Transverse colon (tissue), 4 donors: ENCODE measurements around the gene BASP1. TPM values are rescaled to one million over a fixed set of nuclear protein-coding genes. Genes with fewer than 3 reads are reported as not detected.

Experiments
- DNase-seq: peaks from one replicate; pipeline ENCODE4 v3.0.0-alpha.2; 2019
- H3K27ac ChIP-seq, 4 donors: fragments of 200-600 bp; sonication (generic); 2 replicates each; pipeline ENCODE4 v1.5.1; 2016 to 2018; ENCODE audit warnings: inconsistent platforms in 4 of 4
- H3K27me3 ChIP-seq: fragments of 200-600 bp; sonication (generic); 2 replicates; pipeline ENCODE4 v1.5.1; 2017; ENCODE audit warnings: inconsistent platforms
- H3K36me3 ChIP-seq, 4 donors: fragments of 200-600 bp; sonication (generic); 2 replicates each; pipeline ENCODE4 v1.5.1; 2017 to 2019; ENCODE audit warnings: inconsistent platforms in 4 of 4
- H3K4me1 ChIP-seq, 4 donors: fragments of 200-600 bp; sonication (generic); 2 replicates each; pipeline ENCODE4 v1.5.1; 2017 to 2020; ENCODE audit warnings: inconsistent platforms in 4 of 4
- H3K4me3 ChIP-seq, 4 donors: fragments of 200-600 bp; sonication (generic); 1 replicate in 1 of 4; 2 replicates in 3 of 4; pipeline versions ENCODE4 v1.5.1 to v1.6.1; 2017 to 2019; ENCODE audit warnings: inconsistent platforms in 4 of 4
- H3K9me3 ChIP-seq, 2 donors: fragments of 200-600 bp; sonication (generic); 2 replicates each; pipeline ENCODE4 v1.5.1; 2017 to 2019; ENCODE audit warnings: inconsistent platforms in 2 of 2
- CTCF ChIP-seq, 5 experiments: fragments of 200-600 bp in 3 of 5; fragments of 450-650 bp in 2 of 5; sonication (generic) in 3 of 5; IDR thresholded peaks; 1 replicate in 2 of 5; 2 replicates in 3 of 5; pipeline ENCODE4 v1.5.1; 2016 to 2017; ENCODE audit warnings: antibody characterized with exemption in 5 of 5, inconsistent platforms in 3 of 5, mild to moderate bottlenecking in 2 of 5, moderate library complexity in 1 of 5
- EP300 ChIP-seq: sonication (generic); formaldehyde crosslinking; IDR thresholded peaks from one replicate; pipeline ENCODE4 v1.6.1; 2017; ENCODE audit warnings: antibody characterized with exemption, low read depth
- POLR2A ChIP-seq: fragments of 450-650 bp; IDR thresholded peaks from one replicate; pipeline ENCODE4 v1.6.1; 2016; ENCODE audit warnings: antibody characterized with exemption, mild to moderate bottlenecking, moderate library complexity
- POLR2AphosphoS5 ChIP-seq, 3 donors: sonication (generic); formaldehyde crosslinking; IDR thresholded peaks; one replicate each; pipeline ENCODE4 v1.6.1; 2016; ENCODE audit warnings: antibody characterized with exemption in 3 of 3
- WGBS, 2 donors: methylation state at CpG; one replicate each; pipeline ENCODE4 v1.1.5; 2018; ENCODE audit warnings: low coverage in 1 of 2; 5-methylcytosine and 5-hydroxymethylcytosine counted together
- in situ Hi-C, 4 donors: fragments of 200-750 bp; cut with MboI; loops; one replicate each; pipeline versions ENCODE4 v1.15.0 to v1.15.1; 2017; ENCODE audit warnings: low sequenced_read_pairs in 3 of 4, low pct_ligation_motif_present in 1 of 4, low pct_unique_long_range_greater_than_20kb in 1 of 4
- intact Hi-C: fragments of 100-400 bp; cut with DNase I; formaldehyde crosslinking; loops from one replicate; pipeline ENCODE4 v1.15.1; 2023; ENCODE audit warnings: low total_unique reads
- total RNA-seq, 4 donors: library from RNA; depleted of rRNA; stranded (reverse); fragments of >200 nt; gene quantifications; one replicate each; pipeline ENCODE4 v1.1.0, GENCODE V29; 2016

BASP1 gene
- total RNA-seq, 4 donors from 2014 or later, result 1.5 to 36.4 (median 9.2) TPM

DNA sequence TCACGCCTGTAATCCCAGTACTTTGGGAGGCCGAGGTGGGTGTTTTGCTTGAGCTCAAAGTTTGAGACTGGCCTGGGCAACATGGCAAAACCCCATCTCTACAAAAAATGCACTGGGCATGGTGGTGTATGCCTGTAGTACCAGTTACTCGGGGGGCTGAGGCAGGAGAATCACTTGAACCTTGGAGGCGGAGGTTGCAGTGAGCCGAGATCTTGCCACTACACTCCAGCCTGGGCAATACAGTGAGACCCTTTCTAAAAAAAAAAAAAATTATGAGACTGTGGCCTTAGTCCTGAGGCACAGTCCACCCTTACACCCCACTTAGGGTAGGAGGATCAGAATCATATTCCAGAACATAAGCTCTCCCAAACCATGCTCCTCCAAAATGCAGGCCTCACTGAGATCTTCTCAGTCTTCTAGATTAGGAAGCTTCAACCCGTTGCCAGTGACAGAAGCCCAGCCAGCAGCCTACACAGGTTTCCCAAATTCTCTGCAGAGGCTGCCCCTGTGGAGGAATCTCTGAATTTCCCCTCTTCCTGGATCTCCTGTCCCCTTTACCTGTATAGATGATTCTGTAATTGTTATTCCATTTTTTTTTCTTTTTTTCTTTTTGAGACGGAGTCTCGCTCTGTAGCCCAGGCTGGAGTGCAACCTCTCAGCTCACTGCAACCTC lies 77.3 kb downstream of the BASP1 start:
- no peak for DNase-seq
- H3K4me1 ChIP-seq, result no peaks in the 10 kb centered on the region
- H3K36me3 ChIP-seq, result no peaks in the 10 kb centered on the region
- intact Hi-C loops, result no loop called here
- H3K9me3 ChIP-seq, result no peaks in the 10 kb centered on the region
- in situ Hi-C loops, result no loop called here
- H3K27ac ChIP-seq, result no peak overlapping the region
- no peak overlapping the region for H3K4me3 ChIP-seq
- TF ChIP-seq CTCF (IDR thresholded peaks at IDR 0.05), result no peak
- TF ChIP-seq EP300, result no peak
- no peak for TF ChIP-seq POLR2AphosphoS5 (IDR thresholded peaks at IDR 0.05)
- no peak for TF ChIP-seq POLR2A
- 88 to 100% methylated on average over 5 to 8 of the region's 8 CpGs for WGBS, 2 donors
- no peaks in the 10 kb centered on the region for H3K27me3 ChIP-seq

DNA sequence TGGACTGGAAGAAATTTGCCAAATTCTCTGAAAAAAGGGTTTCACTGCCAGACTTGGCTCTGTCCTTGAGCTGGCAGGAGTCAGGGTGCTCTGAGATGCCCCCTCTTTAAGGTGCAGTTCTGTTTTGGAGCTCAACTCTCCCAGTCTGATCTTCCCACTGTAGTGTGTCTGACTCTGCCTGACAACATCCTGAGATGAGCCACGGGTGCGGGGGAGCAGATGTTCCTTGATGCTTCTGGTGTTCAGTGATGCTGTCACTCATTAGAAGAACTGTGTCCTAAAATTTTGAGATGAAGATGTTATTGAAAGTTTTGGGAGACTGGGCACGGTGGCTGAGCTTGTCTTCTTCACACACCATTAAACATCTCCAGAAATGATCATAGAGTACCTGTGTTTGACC lies 78.2 kb downstream of the BASP1 start:
- TF ChIP-seq EP300, result no peak
- TF ChIP-seq POLR2A, result no peak
- TF ChIP-seq CTCF (IDR thresholded peaks at IDR 0.05), result no peak
- no peak for TF ChIP-seq POLR2AphosphoS5 (IDR thresholded peaks at IDR 0.05)
- no peak for DNase-seq
- Histone ChIP-seq H3K27ac (no peak overlapping the region), H3K4me1 (no peaks in the 10 kb centered on the region), H3K4me3 (no peak overlapping the region), H3K27me3 (no peaks in the 10 kb centered on the region), H3K9me3 (no peaks in the 10 kb centered on the region), H3K36me3 (no peaks in the 10 kb centered on the region)
- in situ Hi-C loops (no loop called here), intact Hi-C loops (no loop called here)
- WGBS, 2 donors, result 78 to 80% methylated on average over 2 to 3 of the region's 3 CpGs

GRCh38 chr5:17302106-17302505 lies 84.7 kb downstream of the BASP1 start:
- Histone ChIP-seq H3K27me3 (no peaks in the 10 kb centered on the region), H3K36me3 (no peaks in the 10 kb centered on the region), H3K27ac (no peak overlapping the region), H3K4me1 (peaks cover 0 to 8% (median 5%) of the 10 kb centered on the region in 4 donors), H3K4me3 (no peak overlapping the region), H3K9me3 (no peaks in the 10 kb centered on the region)
- no peak for DNase-seq
- no peak for TF ChIP-seq POLR2AphosphoS5 (IDR thresholded peaks at IDR 0.05)
- no peak for TF ChIP-seq POLR2A
- no peak for TF ChIP-seq CTCF (IDR thresholded peaks at IDR 0.05)
- no peak for TF ChIP-seq EP300
- in situ Hi-C loops (no loop called here), intact Hi-C loops (no loop called here)
- WGBS, 2 donors, result 98 to 100% methylated on average over 2 to 3 of the region's 3 CpGs

DNA sequence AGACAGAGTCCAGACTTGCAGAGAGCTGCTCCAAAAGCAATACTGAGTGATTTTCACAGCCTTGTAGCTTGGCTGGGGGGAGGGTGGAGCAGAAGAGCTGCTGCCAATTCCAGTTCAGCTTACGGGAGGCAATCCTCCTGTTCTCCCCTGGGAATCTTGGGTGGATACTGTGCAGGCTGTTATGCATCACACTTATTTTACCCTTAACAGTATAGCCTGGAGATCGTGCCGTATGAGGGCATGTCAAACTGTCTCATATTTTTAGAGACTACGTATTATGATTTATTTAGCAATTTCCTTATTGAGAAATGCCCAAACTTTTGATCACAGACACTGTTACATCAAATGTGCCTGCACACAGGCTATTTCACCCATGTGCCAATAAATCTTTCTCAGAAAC lies 85.2 kb downstream of the BASP1 start:
- WGBS, 2 donors, result 73 to 76% methylated on average over 4 of the region's 4 CpGs
- no peak for DNase-seq
- TF ChIP-seq CTCF (IDR thresholded peaks at IDR 0.05) (no peak), EP300 (no peak), POLR2AphosphoS5 (IDR thresholded peaks at IDR 0.05) (no peak), POLR2A (no peak)
- H3K27me3 ChIP-seq, result no peaks in the 10 kb centered on the region
- no peak overlapping the region for H3K4me3 ChIP-seq
- intact Hi-C loops (no loop called here), in situ Hi-C loops (no loop called here)
- no peaks in the 10 kb centered on the region for H3K9me3 ChIP-seq
- H3K36me3 ChIP-seq, result no peaks in the 10 kb centered on the region
- peaks cover 0 to 8% (median 5%) of the 10 kb centered on the region in 4 donors for H3K4me1 ChIP-seq
- no peak overlapping the region for H3K27ac ChIP-seq
